ENCODE results near the gene RAB1B.
"Not testable (repeated sequence)": the region's sequence is repeated elsewhere in the genome, so short reads cannot be mapped to it uniquely, and the experiment has no call there.

RAB1B gene

DNA sequence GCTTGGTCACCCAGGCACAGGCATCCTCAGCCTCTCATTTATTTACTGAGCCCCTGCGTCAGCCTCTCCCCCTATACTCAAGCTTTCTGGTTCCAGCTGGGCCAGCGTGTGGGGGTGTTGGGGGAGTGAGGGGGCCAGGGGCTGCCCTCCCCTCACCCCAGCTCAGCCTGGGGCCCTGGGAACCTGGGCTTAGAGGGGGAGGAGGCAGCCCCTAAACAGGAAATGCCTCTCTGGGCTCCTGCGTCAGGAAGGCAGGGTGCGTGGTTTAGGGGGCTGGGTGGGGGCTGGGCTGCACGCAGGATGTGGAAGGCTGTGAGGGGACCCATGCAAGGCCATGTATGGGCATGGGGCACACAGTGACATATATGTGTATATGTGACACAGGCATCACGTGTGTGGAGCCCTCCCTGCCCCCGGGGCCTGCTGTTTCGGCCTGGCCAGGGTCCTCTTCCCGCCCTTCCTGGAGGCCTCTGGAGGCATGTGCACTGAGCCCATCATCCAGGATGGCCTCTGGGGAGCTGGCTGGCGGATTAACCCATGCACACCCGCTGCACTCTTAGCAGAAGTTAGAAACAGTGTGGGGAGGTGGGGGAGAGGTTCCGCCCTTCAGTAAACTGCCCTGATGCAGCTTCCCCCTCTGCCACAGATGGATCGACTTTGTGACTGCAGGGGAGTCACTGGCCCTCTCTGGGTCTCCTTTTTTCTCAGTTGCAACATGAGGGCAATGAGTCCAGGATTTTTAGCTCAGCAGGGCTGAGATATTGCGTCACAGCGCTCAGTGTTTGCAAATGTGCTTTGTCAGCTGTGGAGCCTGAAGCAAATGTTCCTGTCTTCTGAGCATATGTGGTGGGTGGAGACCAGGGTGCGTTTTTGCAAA, 49.5 kb downstream of the RAB1B start:
- TF ChIP-seq, protein P1, sequence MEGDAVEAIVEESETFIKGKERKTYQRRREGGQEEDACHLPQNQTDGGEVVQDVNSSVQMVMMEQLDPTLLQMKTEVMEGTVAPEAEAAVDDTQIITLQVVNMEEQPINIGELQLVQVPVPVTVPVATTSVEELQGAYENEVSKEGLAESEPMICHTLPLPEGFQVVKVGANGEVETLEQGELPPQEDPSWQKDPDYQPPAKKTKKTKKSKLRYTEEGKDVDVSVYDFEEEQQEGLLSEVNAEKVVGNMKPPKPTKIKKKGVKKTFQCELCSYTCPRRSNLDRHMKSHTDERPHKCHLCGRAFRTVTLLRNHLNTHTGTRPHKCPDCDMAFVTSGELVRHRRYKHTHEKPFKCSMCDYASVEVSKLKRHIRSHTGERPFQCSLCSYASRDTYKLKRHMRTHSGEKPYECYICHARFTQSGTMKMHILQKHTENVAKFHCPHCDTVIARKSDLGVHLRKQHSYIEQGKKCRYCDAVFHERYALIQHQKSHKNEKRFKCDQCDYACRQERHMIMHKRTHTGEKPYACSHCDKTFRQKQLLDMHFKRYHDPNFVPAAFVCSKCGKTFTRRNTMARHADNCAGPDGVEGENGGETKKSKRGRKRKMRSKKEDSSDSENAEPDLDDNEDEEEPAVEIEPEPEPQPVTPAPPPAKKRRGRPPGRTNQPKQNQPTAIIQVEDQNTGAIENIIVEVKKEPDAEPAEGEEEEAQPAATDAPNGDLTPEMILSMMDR (conservative IDR thresholded peaks at IDR 0.05; ENCODE audit: low read depth, low read length), result no peak
- H3K4me3 ChIP-seq (ENCODE audit: low read length), result no peak overlapping the region
- no peak for DNase-seq (ENCODE audit: low read depth)

DNA sequence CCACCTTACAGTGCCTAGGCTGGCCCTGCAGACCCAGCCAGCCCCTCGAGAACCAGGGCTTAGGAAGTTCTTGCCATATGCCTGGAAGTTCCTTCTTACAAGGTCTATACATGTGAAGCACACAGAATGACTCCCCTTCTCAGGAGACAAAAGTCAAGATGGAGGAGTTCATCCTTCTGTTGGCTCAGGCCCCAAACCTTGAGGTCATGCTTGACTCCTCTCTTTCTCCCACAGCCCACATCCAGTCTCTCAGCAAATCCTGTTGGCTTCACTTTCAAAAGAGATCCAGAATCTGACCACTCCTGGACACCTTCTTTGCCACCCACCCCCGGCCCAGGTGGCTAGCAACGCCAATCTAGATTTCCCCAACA, 50.1 kb downstream of the RAB1B start:
- no peak overlapping the region for H3K4me3 ChIP-seq (ENCODE audit: low read length)
- TF ChIP-seq, protein P1 (conservative IDR thresholded peaks at IDR 0.05; ENCODE audit: low read depth, low read length), result no peak
- DNase-seq (ENCODE audit: low read depth), result no peak

DNA sequence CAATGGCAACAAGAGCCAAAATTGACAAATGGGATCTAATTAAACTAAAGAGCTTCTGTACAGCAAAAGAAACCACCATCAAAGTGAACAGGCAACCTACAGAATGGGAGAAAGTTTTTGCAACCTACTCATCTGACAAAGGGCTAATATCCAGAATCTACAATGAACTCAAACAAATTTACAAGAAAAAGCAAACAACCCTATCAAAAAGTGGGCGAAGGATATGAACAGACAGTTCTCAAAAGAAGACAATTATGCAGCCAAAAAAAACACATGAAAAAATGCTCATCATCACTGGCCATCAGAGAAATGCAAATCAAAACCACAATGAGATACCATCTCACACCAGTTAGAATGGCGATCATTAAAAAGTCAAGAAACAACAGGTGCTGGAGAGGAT, 51.9 kb downstream of the RAB1B start:
- not testable (repeated sequence) for H3K4me3 ChIP-seq (ENCODE audit: low read length); DNase-seq (ENCODE audit: low read depth)

DNA sequence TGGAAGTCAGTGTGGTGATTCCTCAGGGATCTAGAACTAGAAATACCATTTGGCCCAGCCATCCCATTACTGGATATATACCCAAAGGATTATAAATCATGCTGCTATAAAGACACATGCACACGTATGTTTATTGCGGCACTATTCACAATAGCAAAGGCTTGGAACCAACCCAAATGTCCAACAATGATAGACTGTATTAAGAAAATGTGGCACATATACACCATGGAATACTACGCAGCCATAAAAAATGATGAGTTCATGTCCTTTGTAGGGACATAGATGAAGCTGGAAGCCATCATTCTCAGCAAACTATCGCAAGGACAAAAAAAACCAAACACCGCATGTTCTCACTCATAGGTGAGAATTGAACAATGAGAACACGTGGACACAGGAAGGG, 52.3 kb downstream of the RAB1B start:
- not testable (repeated sequence) for DNase-seq (ENCODE audit: low read depth)

DNA sequence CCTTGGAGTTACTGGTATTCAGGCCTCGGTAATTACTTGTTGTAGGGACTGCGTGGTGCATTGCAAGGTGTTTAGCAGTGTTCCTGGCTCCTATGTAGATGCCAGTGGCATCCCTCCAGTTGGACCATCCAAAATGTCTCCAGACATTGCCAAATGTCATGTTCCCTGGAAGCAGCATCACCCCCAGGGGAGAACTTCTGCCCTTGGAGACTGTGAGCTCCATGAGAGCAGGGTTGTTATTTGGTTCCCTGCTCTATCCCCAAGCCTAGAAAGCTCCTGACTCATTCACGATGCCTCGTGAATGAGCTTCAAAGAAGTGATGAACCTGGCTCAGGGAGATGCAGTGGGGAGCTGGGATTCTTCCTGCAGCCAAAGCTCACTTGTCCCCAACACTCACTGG, 53.2 kb downstream of the RAB1B start:
- H3K4me3 ChIP-seq (ENCODE audit: low read length), result no peak overlapping the region
- TF ChIP-seq, protein P1 (conservative IDR thresholded peaks at IDR 0.05; ENCODE audit: low read depth, low read length), result no peak
- DNase-seq (ENCODE audit: low read depth), result no peak

More for the DNA sequence above, 52.3 kb downstream of the RAB1B start:
- H3K4me3 ChIP-seq (ENCODE audit: low read length), result not testable (repeated sequence)

DNA sequence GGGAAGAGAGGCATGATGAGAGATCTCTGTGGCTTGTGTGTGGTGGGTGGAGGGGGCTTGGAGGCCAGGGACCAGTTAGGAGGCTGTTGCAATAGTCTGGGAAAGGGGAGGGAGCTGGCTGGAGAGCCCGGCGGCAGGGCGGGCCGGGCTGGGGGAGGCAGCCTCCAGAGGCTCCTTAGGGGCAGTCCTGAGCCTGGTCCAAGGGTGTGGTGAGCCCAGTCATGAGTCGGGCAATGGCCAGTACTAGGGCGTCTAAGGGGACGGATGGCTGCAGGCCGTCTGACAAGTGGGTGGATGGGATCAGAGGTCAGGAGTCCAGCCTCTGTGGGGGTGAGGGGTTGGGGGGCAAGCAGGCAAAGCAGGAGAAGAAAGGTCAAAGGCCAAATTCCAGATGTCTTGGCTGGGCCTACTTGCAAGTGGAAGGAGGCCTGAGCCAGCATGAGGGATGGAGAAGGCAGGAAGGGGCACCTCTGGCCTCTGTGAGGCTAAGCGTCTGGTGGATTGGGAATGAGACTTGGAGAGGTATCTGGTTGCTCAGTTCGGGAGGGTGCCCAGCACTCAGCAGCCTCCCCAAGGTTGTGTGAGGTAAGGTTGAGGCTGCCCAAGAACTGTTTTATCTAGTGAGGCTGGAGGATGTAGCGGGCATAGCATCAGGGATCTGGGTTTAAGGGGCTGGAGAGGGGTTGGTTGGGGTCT, 54.4 kb downstream of the RAB1B start:
- TF ChIP-seq, protein P1 (conservative IDR thresholded peaks at IDR 0.05; ENCODE audit: low read depth, low read length), result no peak
- no peak for DNase-seq (ENCODE audit: low read depth)
- H3K4me3 ChIP-seq (ENCODE audit: low read length), result no peak overlapping the region

DNA sequence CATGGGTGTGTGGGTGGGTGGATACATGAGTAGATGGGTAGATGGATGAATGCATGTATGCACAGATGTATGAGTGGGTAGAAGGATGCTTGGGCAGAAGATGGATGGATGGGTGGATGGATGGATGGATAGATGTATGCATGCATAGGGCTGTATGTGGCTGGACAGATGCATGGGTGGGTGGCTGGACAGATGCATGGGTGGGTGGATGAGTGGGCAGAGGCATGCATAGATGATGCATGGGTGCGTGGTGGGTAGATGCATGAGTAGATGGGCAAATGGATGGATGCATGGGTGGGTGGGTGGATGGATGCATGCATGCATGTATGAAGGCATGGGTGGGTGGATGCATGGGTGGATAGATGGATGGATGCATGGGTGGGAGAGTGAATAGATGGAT, 55.2 kb downstream of the RAB1B start:
- no peak overlapping the region for H3K4me3 ChIP-seq (ENCODE audit: low read length)
- DNase-seq (ENCODE audit: low read depth), result no peak
- TF ChIP-seq, protein P1 (conservative IDR thresholded peaks at IDR 0.05; ENCODE audit: low read depth, low read length), result no peak

DNA sequence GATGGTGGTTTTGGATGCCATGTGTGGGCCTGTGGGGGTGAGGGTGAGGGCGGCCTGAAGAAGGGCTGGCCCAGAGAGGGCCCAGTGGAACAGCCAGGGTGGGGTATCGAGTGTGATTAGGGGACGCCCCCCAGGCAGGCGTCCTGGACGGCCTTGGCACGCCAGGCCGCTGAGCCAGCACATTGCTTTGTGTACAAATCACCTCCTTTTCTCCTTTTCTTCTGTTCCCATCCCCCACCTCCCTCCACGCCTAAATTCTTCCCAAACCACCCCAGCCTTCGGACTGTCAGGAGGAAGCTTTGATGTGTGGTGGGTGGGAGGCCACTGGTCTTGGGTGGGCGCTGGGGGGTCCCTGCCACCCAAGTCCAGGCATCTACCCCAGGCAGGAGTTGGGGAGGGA, 56.2 kb downstream of the RAB1B start:
- DNase-seq (ENCODE audit: low read depth), result no peak
- H3K4me3 ChIP-seq (ENCODE audit: low read length), result no peak overlapping the region
- TF ChIP-seq, protein P1 (conservative IDR thresholded peaks at IDR 0.05; ENCODE audit: low read depth, low read length), result no peak

All from retinal pigment epithelial cell (primary cell).